Uterus (tissue), 2 donors: ENCODE data around the gene MTMR10.

Experiments
- POLR2A ChIP-seq, 2 donors: fragments of 450-650 bp; IDR thresholded peaks; one replicate each; pipeline ENCODE4 v1.6.1; 2016; ENCODE audit warnings: antibody characterized with exemption in 2 of 2, mild to moderate bottlenecking in 1 of 2, moderate library complexity in 1 of 2
- TF ChIP-seq, protein P1 (sequence below), 4 experiments: fragments of 200-600 bp in 2 of 4; fragments of 450-650 bp in 2 of 4; sonication (generic) in 2 of 4; IDR thresholded peaks; one replicate each; pipeline ENCODE4 v1.5.1; 2016 to 2019; ENCODE audit warnings: antibody characterized with exemption in 4 of 4, mild to moderate bottlenecking in 2 of 4, moderate library complexity in 1 of 4

DNA sequence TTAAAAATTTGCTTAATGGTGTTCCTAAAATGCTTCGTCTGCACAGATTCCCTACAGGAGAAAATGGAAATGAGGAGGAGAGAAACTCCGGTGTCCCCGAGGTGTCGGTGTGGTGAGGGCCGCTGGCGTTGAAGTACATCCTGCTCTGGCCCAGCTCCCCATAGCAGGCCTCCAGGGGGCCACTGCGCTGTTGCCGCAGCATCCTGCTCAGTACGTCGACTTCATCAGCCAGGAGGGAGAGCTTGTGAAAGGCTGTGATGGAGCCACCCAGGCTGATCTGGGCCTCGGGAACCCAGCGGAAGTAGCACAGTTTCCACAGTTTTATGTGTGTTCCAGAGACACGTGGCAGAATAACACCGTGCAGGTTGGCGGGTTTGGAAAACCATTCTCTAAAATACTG is 49.9 kb downstream of the MTMR10 start:
- TF ChIP-seq POLR2A (IDR thresholded peaks at IDR 0.05): no peak
- TF ChIP-seq, protein P1, sequence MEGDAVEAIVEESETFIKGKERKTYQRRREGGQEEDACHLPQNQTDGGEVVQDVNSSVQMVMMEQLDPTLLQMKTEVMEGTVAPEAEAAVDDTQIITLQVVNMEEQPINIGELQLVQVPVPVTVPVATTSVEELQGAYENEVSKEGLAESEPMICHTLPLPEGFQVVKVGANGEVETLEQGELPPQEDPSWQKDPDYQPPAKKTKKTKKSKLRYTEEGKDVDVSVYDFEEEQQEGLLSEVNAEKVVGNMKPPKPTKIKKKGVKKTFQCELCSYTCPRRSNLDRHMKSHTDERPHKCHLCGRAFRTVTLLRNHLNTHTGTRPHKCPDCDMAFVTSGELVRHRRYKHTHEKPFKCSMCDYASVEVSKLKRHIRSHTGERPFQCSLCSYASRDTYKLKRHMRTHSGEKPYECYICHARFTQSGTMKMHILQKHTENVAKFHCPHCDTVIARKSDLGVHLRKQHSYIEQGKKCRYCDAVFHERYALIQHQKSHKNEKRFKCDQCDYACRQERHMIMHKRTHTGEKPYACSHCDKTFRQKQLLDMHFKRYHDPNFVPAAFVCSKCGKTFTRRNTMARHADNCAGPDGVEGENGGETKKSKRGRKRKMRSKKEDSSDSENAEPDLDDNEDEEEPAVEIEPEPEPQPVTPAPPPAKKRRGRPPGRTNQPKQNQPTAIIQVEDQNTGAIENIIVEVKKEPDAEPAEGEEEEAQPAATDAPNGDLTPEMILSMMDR (IDR thresholded peaks at IDR 0.05): no peak
